PC-9 (cell line): ENCODE results near the gene KCNE1. TPM values are rescaled to one million over a fixed set of nuclear protein-coding genes. Genes with fewer than 3 reads are reported as not detected.

Experiments
- Bru-seq: library from RNA; stranded (reverse); fragments of 400-500 nt; gene quantifications from one replicate; lab custom pipeline; 2021; lab: Mats Ljungman, UMichigan
- BruChase-seq, 2 experiments: library from RNA; stranded (reverse); fragments of 400-500 nt; gene quantifications; one replicate each; lab custom pipeline; 2021; lab: Mats Ljungman, UMichigan
- BruUV-seq: library from RNA; stranded (reverse); fragments of 400-500 nt; replicated peaks from 2 replicates; lab custom pipeline; 2021; lab: Mats Ljungman, UMichigan
- CTCF ChIA-PET: fragments of 300-600 bp; sonication (Branson Sonifier 250); formaldehyde crosslinking; loops from one replicate; lab custom pipeline; 2022; ENCODE audit warnings: antibody characterized with exemption; lab: Charles Lee
- POLR2A ChIA-PET: fragments of 300-600 bp; sonication (Branson Sonifier 250); formaldehyde crosslinking; loops from one replicate; lab custom pipeline; 2022; ENCODE audit warnings: antibody characterized with exemption; ENCODE audit not compliant: unreplicated experiment; lab: Charles Lee
- DNase-seq, 2 experiments: peaks; one replicate each; pipeline versions ENCODE4 v3.0.0 to v3.0.0-alpha.2; 2015 to 2022; ENCODE audit warnings: mixed read lengths in 1 of 2
- H2AFZ ChIP-seq: fragments of 200-600 bp; sonication (generic); 2 replicates; pipeline ENCODE4 v1.8.1; 2017; ENCODE audit warnings: antibody characterized with exemption
- H3F3A ChIP-seq: fragments of 200-600 bp; sonication (generic); 2 replicates; pipeline ENCODE4 v1.8.1; 2017; ENCODE audit warnings: antibody characterized with exemption, mild to moderate bottlenecking, low read depth; ENCODE audit not compliant: insufficient read depth
- H3K27ac ChIP-seq: fragments of 200-600 bp; sonication (generic); 2 replicates; pipeline ENCODE4 v1.6.1; 2016; ENCODE audit warnings: mixed run types
- H3K27me3 ChIP-seq: fragments of 200-600 bp; sonication (generic); 2 replicates; pipeline ENCODE4 v1.6.1; 2016; ENCODE audit warnings: low read depth, mixed run types; ENCODE audit not compliant: insufficient read depth
- H3K36me3 ChIP-seq: fragments of 200-600 bp; sonication (generic); 2 replicates; pipeline ENCODE4 v1.6.1; 2016; ENCODE audit warnings: low read depth, mixed run types
- H3K4me1 ChIP-seq: fragments of 200-600 bp; sonication (generic); replicated peaks from 2 replicates; pipeline ENCODE4 v1.6.1; 2016; ENCODE audit warnings: mixed run types; ENCODE audit not compliant: insufficient read depth
- H3K4me2 ChIP-seq: fragments of 200-600 bp; sonication (generic); 2 replicates; pipeline ENCODE4 v1.6.1; 2017; ENCODE audit warnings: mixed run types
- H3K4me3 ChIP-seq: fragments of 200-600 bp; sonication (generic); 2 replicates; pipeline ENCODE4 v1.6.1; 2016; ENCODE audit warnings: mixed run types
- H3K79me2 ChIP-seq: fragments of 200-600 bp; sonication (generic); 2 replicates; pipeline ENCODE4 v1.6.1; 2017; ENCODE audit warnings: low read depth, mixed run types
- H3K9me2 ChIP-seq: fragments of 200-600 bp; sonication (generic); 2 replicates; pipeline ENCODE4 v1.8.1; 2017; ENCODE audit warnings: mild to moderate bottlenecking; ENCODE audit not compliant: insufficient read depth
- H3K9me3 ChIP-seq: fragments of 200-600 bp; sonication (generic); 2 replicates; pipeline ENCODE4 v1.8.1; 2016; ENCODE audit warnings: low read depth; ENCODE audit not compliant: insufficient read depth
- H4K20me1 ChIP-seq: fragments of 200-600 bp; sonication (generic); 2 replicates; pipeline ENCODE4 v1.8.1; 2017; ENCODE audit not compliant: insufficient read depth
- EZH2 ChIP-seq: fragments of 200-600 bp; sonication (generic); IDR thresholded peaks from 2 replicates; pipeline ENCODE4 v1.8.0; 2017; ENCODE audit warnings: antibody characterized with exemption, low read depth
- intact Hi-C: fragments of 100-400 bp; cut with micrococcal nuclease; formaldehyde crosslinking; loops from one replicate; pipeline ENCODE4 v1.10.0; 2022; ENCODE audit not compliant: unreplicated experiment
- long read RNA-seq: library from polyadenylated mRNA; stranded (forward); transcript quantifications from one replicate; pipeline ENCODE4 v2.0.0, GENCODE V29; 2022
- total RNA-seq: library from RNA; stranded (reverse); gene quantifications from 2 replicates; pipeline ENCODE4 v1.2.3, GENCODE V29; 2021
- TF ChIP-seq, protein P1 (sequence below): fragments of 200-600 bp; sonication (generic); conservative IDR thresholded peaks from 2 replicates; pipeline ENCODE4 v1.6.1; 2017; ENCODE audit warnings: mixed run types, antibody characterized with exemption, mild to moderate bottlenecking, moderate library complexity

KCNE1 gene
- total RNA-seq (0.31 and 0.45 TPM in 2 replicates), Bru-seq, nascent RNA (percentile 20 among the genes with signal in this experiment), BruChase-seq, experiment 1, labeled RNA remaining after a 2-hour chase (percentile 20 among the genes with signal in this experiment), BruChase-seq, experiment 2, labeled RNA remaining after a 6-hour chase (percentile 16 among the genes with signal in this experiment)
- long read RNA-seq, result 0 reads

DNA sequence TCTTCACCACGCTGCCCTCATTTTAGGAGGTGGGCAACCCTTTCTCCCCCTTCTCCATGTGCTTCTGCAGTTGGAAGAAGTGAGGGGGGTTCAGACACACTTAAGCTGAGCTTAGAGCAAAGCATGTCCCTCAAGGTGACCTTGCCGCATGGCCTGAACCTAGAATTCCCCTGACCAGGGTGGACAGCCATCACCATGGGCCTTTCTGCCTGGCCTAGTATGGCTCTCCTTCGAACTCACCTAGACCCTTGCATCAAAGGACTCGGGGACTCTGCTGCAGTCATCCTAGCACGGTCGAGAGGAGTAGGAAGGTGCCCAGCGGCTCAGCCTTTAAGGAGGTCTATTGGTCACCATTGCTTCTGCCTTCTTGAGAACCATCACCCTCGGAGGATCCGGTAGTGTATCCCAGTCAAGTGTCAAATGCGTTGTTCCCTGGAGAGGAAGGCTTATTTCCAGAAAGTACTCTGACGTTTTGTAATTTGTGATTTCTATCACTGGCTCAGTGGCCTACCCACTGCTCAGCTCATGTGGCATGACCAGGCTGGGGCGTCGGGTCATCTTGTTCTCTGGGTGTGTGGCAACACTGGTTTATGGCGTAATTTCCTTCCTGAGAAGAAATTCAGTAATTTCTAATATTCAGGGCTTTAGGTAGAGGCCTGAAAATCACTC is at the start of gene KCNE1:
Gene KCNE1, minus strand, starts transcription at position 424 of the 669 bp plus-strand sequence. CDS start 62,576 bp downstream, outside the sequence.
- no TSS peak for BruUV-seq
- TF ChIP-seq, protein P1, sequence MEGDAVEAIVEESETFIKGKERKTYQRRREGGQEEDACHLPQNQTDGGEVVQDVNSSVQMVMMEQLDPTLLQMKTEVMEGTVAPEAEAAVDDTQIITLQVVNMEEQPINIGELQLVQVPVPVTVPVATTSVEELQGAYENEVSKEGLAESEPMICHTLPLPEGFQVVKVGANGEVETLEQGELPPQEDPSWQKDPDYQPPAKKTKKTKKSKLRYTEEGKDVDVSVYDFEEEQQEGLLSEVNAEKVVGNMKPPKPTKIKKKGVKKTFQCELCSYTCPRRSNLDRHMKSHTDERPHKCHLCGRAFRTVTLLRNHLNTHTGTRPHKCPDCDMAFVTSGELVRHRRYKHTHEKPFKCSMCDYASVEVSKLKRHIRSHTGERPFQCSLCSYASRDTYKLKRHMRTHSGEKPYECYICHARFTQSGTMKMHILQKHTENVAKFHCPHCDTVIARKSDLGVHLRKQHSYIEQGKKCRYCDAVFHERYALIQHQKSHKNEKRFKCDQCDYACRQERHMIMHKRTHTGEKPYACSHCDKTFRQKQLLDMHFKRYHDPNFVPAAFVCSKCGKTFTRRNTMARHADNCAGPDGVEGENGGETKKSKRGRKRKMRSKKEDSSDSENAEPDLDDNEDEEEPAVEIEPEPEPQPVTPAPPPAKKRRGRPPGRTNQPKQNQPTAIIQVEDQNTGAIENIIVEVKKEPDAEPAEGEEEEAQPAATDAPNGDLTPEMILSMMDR, result no peak
- TF ChIP-seq EZH2, result no peak
- no peak within 1 kb of the TSS for H2AFZ ChIP-seq
- ChIA-PET POLR2A (no interaction called here), CTCF (interaction anchor here (1.9 kb wide), 1 partner anchor 91 kb away, joined by 7 read pairs; no protein-coding TSS in a partner anchor)
- no peaks in the 10 kb centered on the region for H3K9me2 ChIP-seq
- H3K27ac ChIP-seq, result no peak within 1 kb of the TSS
- no peaks in the 10 kb centered on the region for H3K36me3 ChIP-seq
- no peaks in the 10 kb centered on the region for H3K27me3 ChIP-seq
- no peaks in the 10 kb centered on the region for H3F3A ChIP-seq
- no peak within 1 kb of the TSS for H3K4me3 ChIP-seq
- H4K20me1 ChIP-seq, result no peaks in the 10 kb centered on the region
- intact Hi-C loops, result loop anchor here (2.0 kb wide), 1 partner anchor 71 kb away; no protein-coding TSS in a partner anchor
- 0 out of 2 replicates have a peak, but pooled peaks cover 3% of the 10 kb centered on the region for H3K4me1 ChIP-seq
- no peak within 1 kb of the TSS for H3K4me2 ChIP-seq
- no peaks in the 10 kb centered on the region for H3K9me3 ChIP-seq
- H3K79me2 ChIP-seq, result no peaks in the 10 kb centered on the region
- no peak for DNase-seq

DNA sequence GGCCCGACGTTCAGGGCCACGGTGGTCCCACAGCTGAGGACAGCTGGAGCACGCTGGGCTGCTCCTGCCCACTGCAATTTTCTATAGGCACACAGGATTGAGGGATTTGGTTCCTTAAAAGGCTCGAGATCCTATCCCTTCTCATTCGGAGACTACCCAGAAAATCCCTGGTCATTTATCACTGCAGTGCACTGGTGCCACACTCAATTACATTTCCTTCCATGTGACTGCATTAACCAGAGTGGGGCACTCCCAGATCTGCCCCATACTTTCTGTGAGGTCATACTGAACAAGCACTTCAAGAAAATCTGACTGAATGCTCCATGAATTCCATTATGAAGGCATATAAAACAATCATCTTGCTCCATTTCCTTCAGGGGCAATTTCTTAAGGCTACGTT is 49.8 kb upstream of the KCNE1 start:
- Histone ChIP-seq H3K79me2 (no peaks in the 10 kb centered on the region), H4K20me1 (no peaks in the 10 kb centered on the region), H3K27ac (no peak overlapping the region), H3F3A (no peaks in the 10 kb centered on the region), H3K36me3 (no peaks in the 10 kb centered on the region), H3K4me3 (no peak overlapping the region), H3K9me3 (no peaks in the 10 kb centered on the region), H2AFZ (no peak overlapping the region), H3K9me2 (no peaks in the 10 kb centered on the region), H3K27me3 (no peaks in the 10 kb centered on the region), H3K4me2 (no peak overlapping the region), H3K4me1 (no peaks in the 10 kb centered on the region)
- TF ChIP-seq EZH2, result no peak
- TF ChIP-seq, protein P1, result no peak
- DNase-seq, result no peak
- intact Hi-C loops, result no loop called here
- POLR2A ChIA-PET, result interaction anchor here (0.5 kb wide), 1 partner anchor 1450 kb away, joined by 6 read pairs; no protein-coding TSS in a partner anchor
- no TSS peak for BruUV-seq
- CTCF ChIA-PET, result no interaction called here

DNA sequence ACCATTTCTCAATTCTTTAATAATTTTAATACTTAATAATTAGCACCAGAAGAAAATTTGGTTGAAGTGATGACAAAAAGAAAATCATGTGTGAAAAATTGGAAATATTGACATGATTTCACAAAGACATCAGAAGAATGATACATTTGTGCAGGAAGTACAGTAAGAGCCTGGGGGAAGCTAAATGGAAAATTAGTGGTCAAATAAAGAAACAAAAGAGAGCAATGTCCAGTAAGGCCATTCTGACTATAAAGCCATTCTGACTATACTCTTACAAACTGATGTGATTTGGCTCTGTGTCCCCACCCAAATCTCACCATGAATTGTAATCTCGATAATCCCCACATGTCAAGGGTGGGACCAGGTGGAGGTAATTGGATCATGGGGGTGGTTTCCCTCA is 48.6 kb upstream of the KCNE1 start:
- H3K4me3 ChIP-seq, result no peak overlapping the region
- H2AFZ ChIP-seq, result no peak overlapping the region
- no peaks in the 10 kb centered on the region for H3K9me3 ChIP-seq
- H3K4me1 ChIP-seq, result no peaks in the 10 kb centered on the region
- no peaks in the 10 kb centered on the region for H4K20me1 ChIP-seq
- H3K27me3 ChIP-seq, result no peaks in the 10 kb centered on the region
- intact Hi-C loops, result no loop called here
- no peak overlapping the region for H3K27ac ChIP-seq
- no peak for DNase-seq
- POLR2A ChIA-PET, result no interaction called here
- BruUV-seq, result no TSS peak
- H3K4me2 ChIP-seq, result no peak overlapping the region
- H3F3A ChIP-seq, result no peaks in the 10 kb centered on the region
- CTCF ChIA-PET, result no interaction called here
- TF ChIP-seq EZH2, result no peak
- TF ChIP-seq, protein P1, result no peak
- H3K79me2 ChIP-seq, result no peaks in the 10 kb centered on the region
- H3K36me3 ChIP-seq, result no peaks in the 10 kb centered on the region
- H3K9me2 ChIP-seq, result no peaks in the 10 kb centered on the region
